ENCODE data around the gene PCSK1. TPM values are rescaled to one million over a fixed set of nuclear protein-coding genes. Genes with fewer than 3 reads are reported as not detected.

Gene PCSK1
- total and polyA plus RNA-seq, 2 of the 8 experiments (the other 6 are each of a cell fraction or from before 2014, with no cell fraction given): 1.3 to 3.2 TPM

- no peak overlapping the region for H2BK20ac ChIP-seq (ENCODE audit: low read length)
- H3K27me3 ChIP-seq (replicated peaks in 1 of 4; ENCODE audit: control insufficient read depth in 3 of 4, extremely low read depth in 1 of 4, insufficient read depth in 3 of 4, low read length in 3 of 4): no peaks in the 10 kb centered on the region
- no peaks in the 10 kb centered on the region for H3K4me1 ChIP-seq (replicated peaks in 1 of 4; ENCODE audit: control insufficient read depth in 3 of 4, insufficient read depth in 4 of 4, low read length in 3 of 4)
- H2BK5ac ChIP-seq (ENCODE audit: low read depth, low read length): no peak overlapping the region
- no peak overlapping the region for H4K91ac ChIP-seq (replicated peaks; ENCODE audit: insufficient read length, low read length)
- no peak overlapping the region for H3K4me2 ChIP-seq (ENCODE audit: insufficient read depth in 1 of 2, low read depth in 2 of 2, low read length in 2 of 2)
- H2AK5ac ChIP-seq (ENCODE audit: low read depth, low read length): no peak overlapping the region
- no peak overlapping the region for H4K5ac ChIP-seq (ENCODE audit: insufficient read length, low read depth, low read length)
- no peaks in the 10 kb centered on the region for H3K79me1 ChIP-seq (ENCODE audit: low read depth, low read length)
- no peak overlapping the region for H3K56ac ChIP-seq (replicated peaks; ENCODE audit: insufficient read length, low read depth, low read length)
- no peak overlapping the region for H2BK12ac ChIP-seq (ENCODE audit: low read depth, low read length)
- WGBS, 2 experiments (ENCODE audit: extremely low coverage in 1 of 2, insufficient coverage in 1 of 2, insufficient read length in 1 of 2, insufficient replicate concordance in 2 of 2, low coverage in 1 of 2, low lambda C conversion rate in 2 of 2, missing lambda C conversion rate in 1 of 2): 87% methylated on average over 6 of the region's 6 CpGs; no CpG with 5 or more reads in 1 of the 2 experiments
- no peak for DNase-seq (ENCODE audit: low read depth in 1 of 2, low spot score in 2 of 2)
- no peak overlapping the region for H2AFZ ChIP-seq (ENCODE audit: low read length)
- no peak overlapping the region for H2BK15ac ChIP-seq (ENCODE audit: low read length)
- no peak overlapping the region for H3K4ac ChIP-seq (replicated peaks; ENCODE audit: insufficient read length, low read depth, low read length)
- ChIA-PET POLR2A (ENCODE audit: partially characterized antibody) (no interaction called here), CTCF (ENCODE audit: partially characterized antibody) (interaction anchor here (0.9 kb wide), 1 partner anchor 11 kb away, joined by 3 read pairs; no protein-coding TSS in a partner anchor)
- H3K14ac ChIP-seq (ENCODE audit: insufficient read length): no peak overlapping the region
- H4K8ac ChIP-seq (ENCODE audit: extremely low read depth, insufficient read depth, low read length): no peak overlapping the region
- no peaks in the 10 kb centered on the region for H3K9me3 ChIP-seq (ENCODE audit: insufficient read depth in 2 of 2, low read depth in 1 of 2, low read length in 1 of 2)
- no peaks in the 10 kb centered on the region; the same call in 1 of the 2 replicates for H3K23me2 ChIP-seq (ENCODE audit: low read depth, low read length)
- H3K79me2 ChIP-seq (ENCODE audit: control insufficient read depth in 1 of 2, insufficient read depth in 2 of 2, low read length in 2 of 2): no peaks in the 10 kb centered on the region
- no peak overlapping the region for H3K27ac ChIP-seq (ENCODE audit: low read depth, low read length)
- H3K9ac ChIP-seq (replicated peaks in 1 of 4; ENCODE audit: extremely low read depth in 1 of 4, low read depth in 3 of 4, low read length in 3 of 4): no peak overlapping the region
- FAIRE-seq: no peak
- no peak overlapping the region for H3K18ac ChIP-seq (ENCODE audit: extremely low read depth, low read length)
- H3K23ac ChIP-seq (ENCODE audit: insufficient read length): no peak overlapping the region
- no peak overlapping the region for H3K4me3 ChIP-seq (ENCODE audit: extremely low read depth in 1 of 4, insufficient read depth in 2 of 4, low read depth in 3 of 4, low read length in 4 of 4)
- H3K36me3 ChIP-seq (ENCODE audit: control insufficient read depth in 2 of 4, insufficient read depth in 4 of 4, low read length in 3 of 4): no peaks in the 10 kb centered on the region
- H4K20me1 ChIP-seq (replicated peaks in 1 of 2; ENCODE audit: control insufficient read depth in 1 of 2, insufficient read depth in 2 of 2, low read length in 2 of 2): no peaks in the 10 kb centered on the region
- H2BK120ac ChIP-seq (replicated peaks; ENCODE audit: low read depth, low read length): no peak overlapping the region
- TF ChIP-seq POU5F1 (IDR thresholded peaks at IDR 0.05; ENCODE audit: low read depth, low read length): no peak
Measured at GRCh38 chr5:96459313-96460121, 26.5 kb upstream of the PCSK1 start.

Data from H1 (cell line).